DMS153 treated with DMSO at 0.1 percent for 48 hours (cell line): Measurements from ENCODE around the gene THY1.
"Not testable (repeated sequence)": the region's sequence is repeated elsewhere in the genome, so short reads cannot be mapped to it uniquely, and the experiment has no call there.

Experiments
- DNase-seq: peaks from one replicate; lab custom pipeline; 2025; ENCODE audit not compliant: unreplicated experiment; lab: John Stamatoyannopoulos, UW

THY1 gene

GRCh38 chr11:119419246-119419645, 3.7 kb downstream of the THY1 start:
- no peak for DNase-seq

- no peak for DNase-seq
These were observed 4.2 kb downstream of the THY1 start for GRCh38 chr11:119418759-119419158.

GRCh38 chr11:119417726-119418540, 5.0 kb downstream of the THY1 start:
- no peak for DNase-seq

- DNase-seq: no peak
These were observed 6.1 kb downstream of the THY1 start for GRCh38 chr11:119416606-119417580.

GRCh38 chr11:119415966-119416365, 7.0 kb downstream of the THY1 start:
- DNase-seq: no peak

- DNase-seq: no peak
These were observed 7.5 kb downstream of the THY1 start for GRCh38 chr11:119415517-119415916.

GRCh38 chr11:119414734-119415133, 8.2 kb downstream of the THY1 start:
- DNase-seq: no peak

- no peak for DNase-seq
These were observed 8.7 kb downstream of the THY1 start for GRCh38 chr11:119414321-119414720.

GRCh38 chr11:119412072-119412471, 10.9 kb downstream of the THY1 start:
- DNase-seq: no peak

GRCh38 chr11:119410501-119410900, 12.5 kb downstream of the THY1 start:
- no peak for DNase-seq

GRCh38 chr11:119409731-119410130, 13.2 kb downstream of the THY1 start:
- no peak for DNase-seq

GRCh38 chr11:119406005-119406404, 17.0 kb downstream of the THY1 start:
- DNase-seq: no peak

GRCh38 chr11:119405448-119405847, 17.5 kb downstream of the THY1 start:
- not testable (repeated sequence) for DNase-seq

- no peak for DNase-seq
These were observed 18.1 kb downstream of the THY1 start for GRCh38 chr11:119404872-119405271.

- DNase-seq: no peak
These were observed 20.0 kb downstream of the THY1 start for GRCh38 chr11:119403021-119403420.

GRCh38 chr11:119402470-119402869, 20.5 kb downstream of the THY1 start:
- DNase-seq: no peak

GRCh38 chr11:119400860-119401259, 22.1 kb downstream of the THY1 start:
- DNase-seq: no peak

GRCh38 chr11:119397740-119398139, 25.2 kb downstream of the THY1 start:
- no peak for DNase-seq

GRCh38 chr11:119396835-119397234, 26.1 kb downstream of the THY1 start:
- DNase-seq: no peak

- no peak for DNase-seq
These were observed 31.7 kb downstream of the THY1 start for GRCh38 chr11:119391275-119391674.

GRCh38 chr11:119389611-119390254, 33.2 kb downstream of the THY1 start:
- DNase-seq: no peak
